ENCODE results near the gene IL18R1.

DNA sequence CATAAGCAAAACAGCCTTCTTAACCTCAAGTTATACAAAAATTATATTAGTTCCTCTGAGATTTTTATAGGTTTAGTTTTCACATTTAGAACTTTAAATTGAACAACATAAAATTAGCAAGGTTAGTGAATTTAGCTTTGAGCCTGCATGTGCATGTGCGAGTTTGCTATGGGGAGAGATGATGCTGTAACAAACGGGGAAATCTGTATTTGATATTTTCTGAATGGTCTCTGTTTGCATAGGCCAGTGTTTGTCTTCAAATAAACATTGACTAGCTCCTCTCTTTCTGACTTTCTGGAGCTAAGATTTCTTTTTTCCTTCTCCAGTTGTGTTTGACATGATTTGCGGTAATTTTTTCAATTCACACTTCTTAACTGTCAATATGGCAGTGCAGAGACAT, 36.5 kb downstream of the IL18R1 start:
- TF ChIP-seq, protein P1, sequence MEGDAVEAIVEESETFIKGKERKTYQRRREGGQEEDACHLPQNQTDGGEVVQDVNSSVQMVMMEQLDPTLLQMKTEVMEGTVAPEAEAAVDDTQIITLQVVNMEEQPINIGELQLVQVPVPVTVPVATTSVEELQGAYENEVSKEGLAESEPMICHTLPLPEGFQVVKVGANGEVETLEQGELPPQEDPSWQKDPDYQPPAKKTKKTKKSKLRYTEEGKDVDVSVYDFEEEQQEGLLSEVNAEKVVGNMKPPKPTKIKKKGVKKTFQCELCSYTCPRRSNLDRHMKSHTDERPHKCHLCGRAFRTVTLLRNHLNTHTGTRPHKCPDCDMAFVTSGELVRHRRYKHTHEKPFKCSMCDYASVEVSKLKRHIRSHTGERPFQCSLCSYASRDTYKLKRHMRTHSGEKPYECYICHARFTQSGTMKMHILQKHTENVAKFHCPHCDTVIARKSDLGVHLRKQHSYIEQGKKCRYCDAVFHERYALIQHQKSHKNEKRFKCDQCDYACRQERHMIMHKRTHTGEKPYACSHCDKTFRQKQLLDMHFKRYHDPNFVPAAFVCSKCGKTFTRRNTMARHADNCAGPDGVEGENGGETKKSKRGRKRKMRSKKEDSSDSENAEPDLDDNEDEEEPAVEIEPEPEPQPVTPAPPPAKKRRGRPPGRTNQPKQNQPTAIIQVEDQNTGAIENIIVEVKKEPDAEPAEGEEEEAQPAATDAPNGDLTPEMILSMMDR (IDR thresholded peaks at IDR 0.05): no peak
- TF ChIP-seq POLR2A (IDR thresholded peaks at IDR 0.05): no peak
